Progenitor cell of endocrine pancreas (in vitro differentiated cells): ENCODE measurements around the gene METTL8. TPM values are rescaled to one million over a fixed set of nuclear protein-coding genes. Genes with fewer than 3 reads are reported as not detected.

Source experiments
- DNase-seq: peaks from one replicate; pipeline ENCODE4 v3.0.0; 2021; ENCODE audit warnings: low spot score; ENCODE audit not compliant: unreplicated experiment
- H3K27ac Mint-ChIP-seq: 2 replicates; pipeline ENCODE4 v1.8.0; 2021; ENCODE audit warnings: mild to moderate bottlenecking, moderate library complexity, mixed read lengths
- H3K27me3 Mint-ChIP-seq: 2 replicates; pipeline ENCODE4 v1.8.0; 2021; ENCODE audit warnings: mixed read lengths
- H3K36me3 Mint-ChIP-seq: 2 replicates; pipeline ENCODE4 v1.8.0; 2022; ENCODE audit warnings: mixed read lengths; ENCODE audit not compliant: insufficient read depth
- H3K4me1 Mint-ChIP-seq: 2 replicates; pipeline ENCODE4 v1.8.0; 2021; ENCODE audit warnings: low read depth, mixed read lengths
- H3K4me3 Mint-ChIP-seq: 2 replicates; pipeline ENCODE4 v1.8.0; 2021; ENCODE audit warnings: low read depth, mild to moderate bottlenecking, moderate library complexity, mixed read lengths
- H3K9me3 Mint-ChIP-seq: 2 replicates; pipeline ENCODE4 v1.8.0; 2021; ENCODE audit warnings: low read depth, mixed read lengths
- CTCF ChIP-seq: fragments of 200-600 bp; sonication (generic); IDR thresholded peaks from one replicate; pipeline ENCODE4 v1.5.0; 2021; ENCODE audit warnings: antibody characterized with exemption, mild to moderate bottlenecking; ENCODE audit not compliant: unreplicated experiment
- total RNA-seq: library from RNA; stranded (reverse); gene quantifications from 2 replicates; pipeline ENCODE4 v1.2.1, GENCODE V29; 2021

The METTL8 gene
- total RNA-seq, 1 donor from 2014 or later = 26.9 TPM

GRCh38 chr2:171478345-171478744, 44.6 kb upstream of the METTL8 start:
- Mint-ChIP-seq H3K4me3 (no peak overlapping the region), H3K27ac (no peak overlapping the region)

GRCh38 chr2:171475979-171476378, 42.2 kb upstream of the METTL8 start:
- Mint-ChIP-seq H3K9me3 (no peaks in the 10 kb centered on the region), H3K27ac (no peak overlapping the region), H3K36me3 (peaks cover 21% of the 10 kb centered on the region), H3K4me1 (no peaks in the 10 kb centered on the region), H3K27me3 (no peaks in the 10 kb centered on the region), H3K4me3 (no peak overlapping the region)
- DNase-seq = no peak
- no peak for TF ChIP-seq CTCF

More at GRCh38 chr2:171478345-171478744, 44.6 kb upstream of the METTL8 start:
- DNase-seq = no peak
- Mint-ChIP-seq H3K27me3 (no peaks in the 10 kb centered on the region), H3K4me1 (no peaks in the 10 kb centered on the region), H3K9me3 (no peaks in the 10 kb centered on the region), H3K36me3 (peaks cover 17% of the 10 kb centered on the region)
- TF ChIP-seq CTCF = no peak

- no peak for DNase-seq
- Mint-ChIP-seq H3K27ac (no peak overlapping the region), H3K9me3 (no peaks in the 10 kb centered on the region)
These were observed 36.3 kb upstream of the METTL8 start for GRCh38 chr2:171470129-171470528.

GRCh38 chr2:171469176-171469575, 35.4 kb upstream of the METTL8 start:
- no peak for TF ChIP-seq CTCF
- Mint-ChIP-seq H3K36me3 (peaks cover 19% of the 10 kb centered on the region), H3K9me3 (no peaks in the 10 kb centered on the region), H3K27me3 (no peaks in the 10 kb centered on the region), H3K4me3 (no peak overlapping the region), H3K27ac (no peak overlapping the region), H3K4me1 (no peaks in the 10 kb centered on the region)
- no peak for DNase-seq

More at GRCh38 chr2:171470129-171470528, 36.3 kb upstream of the METTL8 start:
- Mint-ChIP-seq H3K27me3 (no peaks in the 10 kb centered on the region), H3K4me3 (no peak overlapping the region), H3K36me3 (peaks cover 26% of the 10 kb centered on the region), H3K4me1 (no peaks in the 10 kb centered on the region)
- TF ChIP-seq CTCF = no peak

GRCh38 chr2:171460537-171460936, 26.7 kb upstream of the METTL8 start:
- Mint-ChIP-seq H3K36me3 (peaks cover 23% of the 10 kb centered on the region), H3K4me3 (no peak overlapping the region)
- DNase-seq = no peak

More at GRCh38 chr2:171460537-171460936, 26.7 kb upstream of the METTL8 start:
- H3K27me3 Mint-ChIP-seq = no peaks in the 10 kb centered on the region
- TF ChIP-seq CTCF = no peak
- H3K9me3 Mint-ChIP-seq = peaks cover 12% of the 10 kb centered on the region
- no peak overlapping the region for H3K27ac Mint-ChIP-seq
- no peaks in the 10 kb centered on the region for H3K4me1 Mint-ChIP-seq
